Measurements from ENCODE around the gene MTR. TPM values are rescaled to one million over a fixed set of nuclear protein-coding genes. Genes with fewer than 3 reads are reported as not detected.

MTR gene
- total RNA-seq, 1 experiment from 2014 or later, result 35.5 TPM

GRCh38 chr1:236914375-236914774 lies 119.3 kb downstream of the MTR start:
- peaks cover 32 to 34% of the 10 kb centered on the region in 2 experiments for H3K9me3 Mint-ChIP-seq
- no peaks in the 10 kb centered on the region for H3K9me3 ChIP-seq (ENCODE audit: control insufficient read depth, low read depth, low read length)
- no peak overlapping the region for H3K4me3 Mint-ChIP-seq
- no peaks in the 10 kb centered on the region for H3K4me1 ChIP-seq (ENCODE audit: insufficient read depth, low read length)
- H4K8ac ChIP-seq (replicated peaks; ENCODE audit: insufficient read length, low read depth, low read length), result no peak overlapping the region
- H2AFZ ChIP-seq (ENCODE audit: low read length), result no peak overlapping the region
- no peak overlapping the region for H2BK12ac ChIP-seq (ENCODE audit: insufficient read length, low read depth, low read length)
- no peak overlapping the region for H3K14ac ChIP-seq (ENCODE audit: insufficient read depth, low read length)
- H3K27me3 ChIP-seq (ENCODE audit: insufficient read depth, low read length), result no peaks in the 10 kb centered on the region
- H3K4ac ChIP-seq (ENCODE audit: low read depth, low read length), result no peak overlapping the region
- no peak overlapping the region for H3K56ac ChIP-seq (ENCODE audit: insufficient read length, low read depth, low read length)
- TF ChIP-seq, protein P1, sequence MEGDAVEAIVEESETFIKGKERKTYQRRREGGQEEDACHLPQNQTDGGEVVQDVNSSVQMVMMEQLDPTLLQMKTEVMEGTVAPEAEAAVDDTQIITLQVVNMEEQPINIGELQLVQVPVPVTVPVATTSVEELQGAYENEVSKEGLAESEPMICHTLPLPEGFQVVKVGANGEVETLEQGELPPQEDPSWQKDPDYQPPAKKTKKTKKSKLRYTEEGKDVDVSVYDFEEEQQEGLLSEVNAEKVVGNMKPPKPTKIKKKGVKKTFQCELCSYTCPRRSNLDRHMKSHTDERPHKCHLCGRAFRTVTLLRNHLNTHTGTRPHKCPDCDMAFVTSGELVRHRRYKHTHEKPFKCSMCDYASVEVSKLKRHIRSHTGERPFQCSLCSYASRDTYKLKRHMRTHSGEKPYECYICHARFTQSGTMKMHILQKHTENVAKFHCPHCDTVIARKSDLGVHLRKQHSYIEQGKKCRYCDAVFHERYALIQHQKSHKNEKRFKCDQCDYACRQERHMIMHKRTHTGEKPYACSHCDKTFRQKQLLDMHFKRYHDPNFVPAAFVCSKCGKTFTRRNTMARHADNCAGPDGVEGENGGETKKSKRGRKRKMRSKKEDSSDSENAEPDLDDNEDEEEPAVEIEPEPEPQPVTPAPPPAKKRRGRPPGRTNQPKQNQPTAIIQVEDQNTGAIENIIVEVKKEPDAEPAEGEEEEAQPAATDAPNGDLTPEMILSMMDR (conservative IDR thresholded peaks at IDR 0.05), result no peak
- no peak overlapping the region for H3K4me2 ChIP-seq (ENCODE audit: insufficient read depth, insufficient read length, low read length)
- peaks cover 4% of the 10 kb centered on the region; the same call in 1 of the 2 replicates for H3K27me3 Mint-ChIP-seq (ENCODE audit: low read depth)
- no peak overlapping the region for H4K5ac ChIP-seq (ENCODE audit: insufficient read length, low read depth, low read length)
- H3K27ac ChIP-seq (ENCODE audit: insufficient read length, low read depth, low read length), result no peak overlapping the region
- no peak overlapping the region for H3K27ac Mint-ChIP-seq
- H2BK20ac ChIP-seq (ENCODE audit: low read depth, low read length, poor library complexity, severe bottlenecking), result no peak overlapping the region
- H3K79me2 ChIP-seq (ENCODE audit: insufficient read depth, low read length), result no peaks in the 10 kb centered on the region
- H3K18ac ChIP-seq (ENCODE audit: insufficient read length, low read depth, low read length), result no peak overlapping the region
- H3K23ac ChIP-seq (ENCODE audit: insufficient read length, low read depth, low read length), result no peak overlapping the region
- no peaks in the 10 kb centered on the region for H3K4me1 Mint-ChIP-seq
- no peak overlapping the region for H2BK15ac ChIP-seq (ENCODE audit: low read depth, low read length)
- H2AK5ac ChIP-seq (ENCODE audit: insufficient read length, low read length), result no peak overlapping the region
- no peak overlapping the region for H3T11ph ChIP-seq (ENCODE audit: low read length)
- DNase-seq, result no peak
- peaks cover 5 to 13% (median 8%) of the 10 kb centered on the region in 3 experiments for H3K36me3 Mint-ChIP-seq (ENCODE audit: insufficient read depth in 1 of 3, low read depth in 3 of 3)
- no peaks in the 10 kb centered on the region for H3K23me2 ChIP-seq (ENCODE audit: insufficient read length, low read depth, low read length, poor library complexity, severe bottlenecking)
- H3K79me1 ChIP-seq (ENCODE audit: insufficient read depth, low read depth, low read length, poor library complexity, severe bottlenecking), result no peaks in the 10 kb centered on the region
- WGBS (ENCODE audit: extremely low coverage, insufficient read length, low lambda C conversion rate), result no CpG with 5 or more reads among the region's 2 CpGs
- H2BK120ac ChIP-seq (ENCODE audit: low read depth, low read length, poor library complexity, severe bottlenecking), result no peak overlapping the region
- H4K20me1 ChIP-seq (ENCODE audit: control insufficient read depth, insufficient read depth, insufficient read length), result no peaks in the 10 kb centered on the region
- no peak overlapping the region for H4K91ac ChIP-seq (ENCODE audit: insufficient read length, low read depth, low read length)
- no peak overlapping the region for H2BK5ac ChIP-seq (ENCODE audit: insufficient read length, low read length)
- no peak overlapping the region for H3K9ac ChIP-seq (ENCODE audit: extremely low read depth, insufficient read length, low read length)
